Islet of Langerhans (tissue), 1 donor: ENCODE measurements around the gene BCL2.
"Not testable (repeated sequence)": the region's sequence is repeated elsewhere in the genome, so short reads cannot be mapped to it uniquely, and the experiment has no call there.

ENCODE experiments used
- FAIRE-seq: peaks from one replicate; lab custom pipeline; 2011; peaks lifted over from hg19 to GRCh38; lab: Jason Lieb, UNC

The BCL2 gene

DNA sequence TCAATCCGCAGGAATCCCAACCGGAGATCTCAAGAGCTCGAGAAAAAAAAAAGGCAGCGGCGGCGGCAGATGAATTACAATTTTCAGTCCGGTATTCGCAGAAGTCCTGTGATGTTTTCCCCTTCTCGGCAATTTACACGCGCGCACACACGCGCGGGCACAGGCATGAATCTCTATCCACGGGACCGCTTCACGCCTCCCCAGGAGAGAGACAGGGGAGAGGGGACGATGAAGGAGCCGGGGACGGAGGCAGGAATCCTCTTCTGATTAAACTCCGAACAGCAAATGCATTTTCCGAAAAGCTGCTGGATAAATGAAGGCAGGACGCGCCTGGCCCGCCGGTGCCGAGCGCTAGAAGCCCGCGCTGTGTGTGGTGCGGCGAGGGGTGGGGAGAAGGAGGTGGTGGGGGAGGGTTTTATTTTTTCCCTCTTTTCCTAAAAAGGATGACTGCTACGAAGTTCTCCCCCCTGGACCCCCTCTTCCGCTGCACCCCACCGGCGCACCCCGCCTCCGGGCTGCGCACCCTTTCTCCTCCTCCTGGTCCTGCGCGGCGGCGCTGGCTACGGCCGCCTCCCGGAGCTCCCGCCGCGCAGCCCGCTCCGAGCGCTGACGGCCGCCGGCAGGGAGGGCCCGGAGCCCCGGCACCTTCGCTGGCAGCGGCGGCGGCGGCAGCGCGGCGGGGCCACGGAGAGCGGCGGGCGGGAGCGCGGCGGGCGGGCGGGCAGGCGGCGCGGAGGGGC, at the start of gene BCL2:
TSS of gene BCL2 (minus strand) at position 387 of the 740 bp plus-strand sequence.
- FAIRE-seq = no peak

DNA sequence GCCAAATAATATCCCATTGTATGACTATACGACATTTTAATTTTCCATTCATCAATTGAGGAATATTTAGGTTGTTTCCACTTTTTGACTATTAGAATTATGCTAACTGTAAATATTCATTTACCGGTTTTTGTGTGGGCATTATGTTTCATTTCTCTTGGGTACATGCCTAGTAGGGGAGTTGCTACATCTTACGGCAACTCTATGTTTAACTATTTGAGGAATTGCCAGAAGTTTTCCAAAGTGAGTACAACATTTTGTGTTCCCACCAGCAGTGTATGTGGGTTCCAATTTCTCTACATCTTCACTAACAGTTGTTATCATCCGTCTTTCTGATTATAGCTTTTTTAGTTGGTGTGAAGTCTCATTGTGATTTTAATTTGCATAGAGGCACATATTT, 49.0 kb upstream of the BCL2 start:
- FAIRE-seq = no peak

DNA sequence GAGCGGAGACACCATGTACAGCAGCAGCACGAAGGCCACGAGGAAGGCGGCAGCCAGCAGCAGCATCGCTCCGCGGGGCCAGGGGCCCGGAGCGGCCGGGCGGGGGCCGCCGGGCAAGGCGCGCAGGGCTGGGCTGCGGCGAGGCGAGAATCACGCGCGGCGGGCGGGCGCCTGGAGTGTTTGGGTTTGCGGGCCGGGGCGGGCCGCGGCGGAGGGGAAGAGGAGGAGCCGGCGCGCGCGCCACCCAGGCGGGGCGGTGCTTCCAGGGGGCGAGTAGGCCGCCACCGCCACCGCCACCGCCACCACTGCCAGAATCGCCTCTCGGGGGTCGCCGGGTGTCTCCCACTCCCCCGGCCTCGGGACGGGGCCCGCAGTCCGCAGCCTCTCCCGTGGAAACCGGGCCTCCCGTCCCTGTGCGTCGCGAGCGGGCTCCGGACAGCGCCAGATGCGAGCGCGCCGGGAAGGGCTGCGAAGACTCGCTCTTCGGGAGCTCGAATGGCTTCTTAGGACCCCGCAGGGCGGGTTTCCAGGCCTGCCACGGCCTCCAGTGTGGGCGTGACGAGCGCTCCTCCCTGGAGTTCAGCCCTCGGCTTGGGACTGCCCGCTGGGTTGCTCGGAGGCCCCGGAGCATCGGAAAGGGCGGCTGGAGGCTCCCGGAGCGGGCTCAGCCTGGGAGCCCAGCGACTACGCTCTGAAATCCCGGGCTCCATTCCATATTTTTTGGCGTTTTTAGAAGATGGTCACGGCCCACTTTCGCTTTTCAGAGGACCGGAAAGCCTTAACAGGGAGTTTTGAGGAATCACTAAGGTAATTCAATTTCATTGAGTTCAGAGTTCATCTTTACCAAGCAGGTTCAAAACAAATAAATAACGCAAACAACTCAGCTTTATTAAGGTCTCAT, 47.7 kb upstream of the BCL2 start, which contains the start of gene KDSR:
TSS of gene KDSR (minus strand) at position 154 of the 901 bp plus-strand sequence. CDS start at position 66, 88 bp downstream.
- peak; percentile 89 for FAIRE-seq

DNA sequence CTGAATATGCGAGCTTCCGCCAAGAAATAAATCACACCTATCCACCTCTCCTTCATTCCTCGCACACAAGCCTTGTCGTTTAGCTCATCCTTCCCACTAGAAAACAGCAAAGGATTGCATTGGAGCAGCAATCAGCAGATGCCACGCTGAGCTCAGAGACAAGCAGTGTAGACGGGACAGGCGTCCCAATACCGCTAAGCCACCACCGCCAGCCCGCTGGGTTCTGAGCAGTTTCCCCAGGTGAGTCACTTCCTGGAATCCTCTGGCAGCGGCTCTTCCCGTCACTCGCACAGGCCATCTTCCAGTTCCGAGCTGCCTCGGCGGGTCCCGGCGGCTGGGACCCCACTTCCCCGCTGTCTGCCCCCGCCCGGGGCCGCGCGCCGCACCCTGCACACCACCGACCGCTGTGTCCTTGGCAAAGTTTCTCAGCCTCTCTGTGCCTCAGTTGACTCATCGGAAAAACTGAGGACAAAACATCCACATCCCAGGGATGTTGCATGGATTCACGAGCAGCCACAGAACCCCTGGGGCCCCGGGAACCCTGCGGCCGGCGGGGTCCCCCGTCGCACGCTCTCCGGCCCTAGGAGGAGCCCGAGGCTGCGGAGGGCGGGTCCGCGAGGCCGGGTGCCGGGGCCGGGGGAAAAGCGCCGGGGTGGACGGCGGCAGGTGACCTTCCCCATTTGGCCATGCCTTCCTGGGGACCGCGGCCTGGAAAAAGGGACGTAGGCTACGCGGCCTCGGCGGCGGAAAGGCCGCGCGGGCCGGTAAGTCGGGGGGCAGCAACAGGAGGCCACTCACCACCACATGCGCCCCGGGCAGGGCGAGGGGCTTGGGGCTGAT, 46.9 kb upstream of the BCL2 start:
- FAIRE-seq = no peak

DNA sequence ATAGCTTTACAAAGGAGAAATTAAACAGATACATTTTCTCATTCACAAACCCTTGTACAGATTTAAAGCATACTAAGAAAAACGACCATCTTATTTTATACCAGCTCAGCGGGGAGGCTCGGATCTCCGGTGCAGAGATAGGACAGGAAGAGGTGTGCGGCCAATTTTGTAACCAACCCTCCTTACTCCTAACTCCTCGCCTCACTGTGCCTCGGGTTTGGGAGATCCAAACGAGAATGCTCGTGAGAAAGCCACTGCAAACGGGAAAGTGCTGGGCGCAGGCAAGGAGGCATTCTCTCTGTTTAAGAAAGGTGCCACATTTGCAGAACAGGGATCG, 46.3 kb upstream of the BCL2 start:
- FAIRE-seq = no peak

DNA sequence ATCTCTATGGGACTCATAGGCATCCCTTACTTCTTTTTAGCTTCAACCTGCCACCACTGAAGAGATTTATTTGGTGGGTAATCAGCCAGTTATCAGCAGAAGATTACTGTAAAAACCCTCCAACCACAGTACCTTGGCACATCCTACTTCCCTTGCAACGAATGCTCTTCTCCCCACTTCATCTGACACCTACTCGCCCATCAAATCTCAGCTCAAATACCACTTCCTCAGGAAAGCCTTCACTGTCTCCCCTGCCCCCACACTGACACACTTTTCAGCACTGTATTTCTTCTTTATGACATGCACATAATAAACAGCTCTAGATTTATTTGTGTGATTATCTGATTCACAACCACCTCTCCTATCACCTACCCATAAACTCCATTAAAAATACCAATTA, 44.4 kb upstream of the BCL2 start:
- FAIRE-seq = no peak

DNA sequence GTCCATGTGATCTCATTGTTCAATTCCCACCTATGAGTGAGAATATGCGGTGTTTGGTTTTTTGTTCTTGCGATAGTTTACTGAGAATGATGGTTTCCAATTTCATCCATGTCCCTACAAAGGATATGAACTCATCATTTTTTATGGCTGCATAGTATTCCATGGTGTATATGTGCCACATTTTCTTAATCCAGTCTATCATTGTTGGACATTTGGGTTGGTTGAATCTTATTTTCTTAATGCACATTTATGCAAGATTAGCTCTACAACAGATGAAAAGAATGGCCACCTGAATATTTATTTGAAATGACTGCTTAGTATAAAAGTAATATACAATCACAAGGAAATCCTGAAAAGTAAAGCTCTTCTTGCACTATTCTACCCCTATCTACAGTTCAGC, 43.9 kb upstream of the BCL2 start:
- FAIRE-seq = not testable (repeated sequence)

DNA sequence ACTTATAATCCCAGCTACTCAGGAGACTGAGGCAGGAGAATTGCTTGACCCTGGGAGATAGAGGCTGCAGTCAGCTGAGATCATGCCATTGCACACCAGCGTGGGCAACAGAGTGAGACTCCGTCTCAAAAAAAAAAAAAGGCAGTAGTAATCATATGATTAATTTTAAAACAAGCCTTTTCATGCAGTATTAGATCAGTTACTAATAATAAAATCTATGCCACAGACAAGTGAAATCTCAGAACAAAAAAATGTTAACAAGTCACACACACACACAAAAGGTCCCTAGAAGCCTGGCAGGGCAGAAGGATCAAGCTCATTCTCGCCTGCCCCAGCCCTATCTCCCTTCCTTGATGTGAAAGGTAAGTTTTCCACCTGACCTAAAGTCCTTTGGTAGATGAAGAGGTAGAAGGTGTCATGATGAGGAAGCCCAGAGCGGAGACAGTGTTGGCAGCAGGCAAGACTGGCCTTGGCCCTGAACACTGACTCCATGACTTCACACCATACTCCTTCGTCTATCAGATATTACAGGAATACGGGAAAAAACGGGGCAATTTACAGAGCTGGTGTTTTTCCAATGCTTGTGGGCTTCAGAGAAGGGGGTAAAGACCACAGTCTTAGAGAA, 36.8 kb upstream of the BCL2 start:
- FAIRE-seq = no peak

DNA sequence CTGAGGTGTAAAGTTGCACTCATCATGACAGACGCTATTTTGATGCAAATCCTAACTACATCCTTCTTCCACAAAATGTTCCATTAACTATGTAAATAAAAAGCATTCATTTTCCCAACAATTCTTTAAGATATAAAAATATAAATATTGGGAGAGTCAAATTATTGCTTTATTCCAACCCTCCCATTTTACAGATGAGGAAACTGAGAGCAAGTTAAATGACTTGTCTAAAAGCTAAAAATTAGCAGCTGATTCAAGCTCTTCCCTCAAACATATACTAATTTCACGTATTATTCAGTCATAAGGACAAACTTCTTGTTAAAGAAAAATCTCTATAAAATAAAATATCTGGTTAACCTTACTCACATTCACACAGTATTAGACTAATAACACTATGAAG, 30.7 kb upstream of the BCL2 start:
- no peak for FAIRE-seq

DNA sequence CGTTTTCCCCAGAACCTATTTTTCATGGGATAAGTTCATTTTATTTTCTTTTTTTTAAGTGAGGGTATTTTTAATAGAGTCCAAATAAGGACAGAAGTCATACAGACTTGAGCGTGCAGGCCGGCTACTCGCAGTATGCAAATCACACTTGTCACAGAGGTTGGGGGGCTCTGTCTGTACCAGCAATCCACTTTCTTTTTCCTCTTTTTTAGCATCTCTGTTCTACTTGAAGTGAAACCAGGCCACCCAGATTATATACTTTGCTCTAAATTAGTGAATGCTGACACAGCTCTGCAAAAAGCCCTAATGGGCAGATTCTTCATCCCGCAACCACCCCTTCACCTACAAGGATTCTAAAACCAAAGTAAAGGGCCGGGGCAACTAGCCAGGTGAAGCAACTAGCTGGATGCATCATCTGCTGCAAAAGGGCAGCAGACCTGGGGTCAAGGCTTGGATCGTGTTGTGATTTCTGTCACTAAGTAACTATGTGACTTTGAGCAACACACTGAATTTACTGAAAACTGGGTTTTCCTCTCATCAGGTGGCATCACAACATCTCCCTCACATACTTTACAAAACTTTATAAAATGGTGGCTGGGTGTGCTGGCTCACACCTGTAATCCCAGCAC, 29.1 kb upstream of the BCL2 start:
- no peak for FAIRE-seq

DNA sequence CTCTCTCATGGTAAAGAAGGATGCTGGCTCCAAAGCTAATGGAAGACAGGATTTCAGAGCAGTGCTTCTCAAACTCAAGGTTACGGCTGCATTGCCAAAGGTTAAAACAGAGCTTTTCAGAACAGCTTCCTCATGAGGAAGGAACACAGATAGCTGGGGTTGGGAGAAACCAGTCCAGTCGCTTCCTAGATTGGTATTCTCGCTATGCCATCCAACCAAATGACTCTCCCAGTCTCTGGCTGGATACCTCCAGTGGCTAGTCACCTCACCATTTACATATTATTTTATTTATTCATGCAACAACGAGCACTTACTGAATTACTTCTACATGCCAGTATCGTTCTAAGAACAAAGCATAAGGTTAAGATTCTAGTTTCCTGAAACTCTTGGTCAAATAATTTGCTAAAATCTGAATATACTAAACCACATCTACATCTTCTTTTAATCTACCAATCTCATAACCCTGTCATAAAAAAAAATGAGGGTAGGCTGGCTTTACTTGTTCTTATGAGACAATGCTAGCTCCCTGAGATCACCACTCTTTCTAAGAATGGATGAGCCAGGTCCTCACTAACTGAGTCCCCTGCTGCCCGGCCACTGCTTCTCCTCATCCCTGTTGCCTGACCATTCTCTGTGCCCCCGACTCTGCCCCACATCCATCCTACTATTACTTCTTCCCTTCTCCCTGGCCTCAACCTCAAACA, 27.1 kb upstream of the BCL2 start:
- no peak for FAIRE-seq

DNA sequence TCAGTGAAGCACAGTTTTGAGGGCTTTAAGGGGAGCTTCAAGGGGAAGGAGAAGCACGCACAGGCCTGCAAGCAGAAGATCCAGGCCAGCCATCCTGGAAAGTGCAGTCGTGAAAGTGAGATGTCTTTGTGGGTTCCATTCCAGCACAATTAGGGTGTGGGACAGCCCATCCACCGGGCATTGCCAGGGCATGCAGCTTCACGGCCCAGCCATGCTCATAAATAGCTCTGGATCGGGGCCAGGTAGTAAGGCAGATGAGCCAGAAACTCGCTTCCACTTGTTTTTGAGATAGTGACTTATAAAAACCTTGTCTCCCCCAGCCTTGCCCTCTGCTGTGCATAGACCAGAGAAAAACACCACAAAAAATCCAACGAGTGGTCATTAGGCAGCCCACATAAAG, 26.5 kb upstream of the BCL2 start:
- no peak for FAIRE-seq

DNA sequence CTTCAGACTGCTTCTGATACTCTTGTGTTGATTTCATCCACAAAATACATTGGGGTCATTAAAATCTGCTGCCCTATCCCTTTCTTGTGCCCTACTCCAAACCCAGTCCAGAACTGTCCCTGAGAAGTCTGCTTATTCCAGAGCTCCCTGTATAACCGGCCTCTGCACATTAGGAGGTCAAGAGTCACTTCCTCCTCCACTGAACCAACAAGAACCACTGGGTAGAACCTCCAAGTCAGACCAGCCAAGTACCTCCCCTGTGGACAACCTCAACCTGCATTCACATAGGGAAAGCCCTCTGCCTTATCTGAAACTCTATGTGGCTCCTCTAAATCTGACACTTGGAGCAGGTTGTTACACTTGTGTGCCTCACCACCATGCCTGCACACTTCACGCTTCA, 25.3 kb upstream of the BCL2 start:
- FAIRE-seq = no peak

DNA sequence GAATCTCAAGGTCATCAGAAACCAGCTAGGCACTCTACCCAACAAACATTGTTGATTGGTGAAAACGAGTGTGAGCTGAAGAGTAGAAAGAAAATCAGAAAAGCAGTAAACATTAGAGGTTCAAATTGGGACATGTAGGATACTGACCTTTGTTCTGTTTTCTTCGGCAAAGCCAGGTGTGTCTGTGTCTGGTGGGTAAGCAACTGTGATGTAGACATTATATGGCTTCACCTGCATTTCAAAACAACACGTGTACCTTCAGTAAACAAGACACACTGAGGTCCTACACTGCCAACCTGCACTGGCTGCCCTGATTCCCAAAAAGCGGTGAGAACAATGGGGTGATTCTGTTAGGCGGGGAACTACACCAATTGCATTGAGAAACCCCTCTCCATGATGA, 24.7 kb upstream of the BCL2 start:
- no peak for FAIRE-seq

DNA sequence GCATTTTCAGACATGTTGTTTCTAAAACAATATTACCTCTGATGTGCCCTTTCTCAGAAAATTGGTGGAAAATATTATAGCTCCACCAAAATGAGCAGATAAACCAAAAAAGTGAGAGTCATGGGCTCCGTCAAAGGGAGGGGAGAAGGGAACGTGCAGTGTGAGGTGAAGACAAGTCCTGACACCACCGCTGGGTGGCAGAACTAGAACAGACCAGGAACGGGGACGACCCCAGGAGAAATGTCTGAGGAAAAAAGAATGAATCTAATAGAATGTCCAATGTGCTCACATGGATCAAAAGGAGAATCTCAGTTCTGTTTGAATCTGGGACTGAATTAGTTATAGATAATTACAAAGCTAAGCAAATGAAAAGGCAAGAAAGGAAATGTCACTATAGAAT, 22.6 kb upstream of the BCL2 start:
- no peak for FAIRE-seq

DNA sequence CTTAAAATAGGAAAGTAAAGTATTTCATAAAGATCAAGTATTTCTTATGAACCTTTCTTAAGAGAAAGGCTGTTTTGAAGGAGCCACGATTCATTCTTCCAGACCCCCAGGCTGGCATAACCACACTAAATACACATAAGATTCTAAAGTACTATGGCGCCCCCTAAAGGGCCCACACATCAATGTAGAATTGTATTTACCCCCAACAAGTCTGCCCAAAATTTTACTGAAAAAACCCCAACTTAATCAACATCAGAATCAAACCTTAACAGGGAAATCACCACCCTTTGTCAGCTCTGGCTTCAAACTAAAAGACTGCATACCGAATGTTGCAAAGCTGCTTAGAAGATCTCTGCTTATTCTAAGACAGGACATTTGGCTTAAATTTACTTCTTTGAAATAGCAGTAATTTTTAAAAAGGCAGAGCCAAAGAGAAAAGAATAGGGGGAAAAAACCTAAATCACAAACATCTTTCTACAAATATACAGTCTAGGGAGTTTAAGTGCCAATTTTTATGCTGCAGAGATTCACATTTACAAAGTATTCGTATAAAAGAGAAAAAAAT, 20.4 kb upstream of the BCL2 start:
- FAIRE-seq = no peak

DNA sequence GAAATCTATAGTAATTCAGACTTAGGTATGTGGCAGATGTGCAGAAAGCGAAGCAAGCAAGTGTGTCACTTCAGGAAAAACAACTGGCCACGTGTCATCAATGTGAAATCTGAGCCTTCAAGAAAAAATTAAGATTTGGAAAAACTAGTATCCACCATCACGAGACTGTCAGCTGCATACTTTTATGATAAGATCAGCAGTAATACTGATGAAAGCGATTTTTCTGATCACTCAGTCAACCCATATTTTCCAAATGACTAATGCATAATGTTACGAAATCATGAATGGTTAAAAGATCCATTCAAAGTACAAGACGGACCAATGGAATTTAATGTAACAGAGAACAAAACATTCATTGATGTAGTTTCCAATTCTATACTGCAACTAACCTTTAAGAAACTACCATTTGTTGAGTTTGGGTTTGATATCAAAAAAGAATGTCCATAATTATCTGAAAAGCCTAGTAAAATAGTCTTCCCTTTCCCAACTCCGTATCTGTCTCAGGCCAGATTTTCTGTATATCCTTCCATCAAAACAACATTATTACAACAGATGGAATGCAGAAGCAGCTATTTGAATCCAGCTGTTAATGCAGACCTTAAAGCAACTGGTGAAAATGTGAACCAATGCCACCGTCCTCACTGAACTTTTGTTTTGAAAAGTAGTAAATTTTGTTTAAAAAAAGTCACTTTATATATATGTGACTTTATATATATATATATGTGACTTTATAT, 17.0 kb upstream of the BCL2 start:
- FAIRE-seq = no peak

DNA sequence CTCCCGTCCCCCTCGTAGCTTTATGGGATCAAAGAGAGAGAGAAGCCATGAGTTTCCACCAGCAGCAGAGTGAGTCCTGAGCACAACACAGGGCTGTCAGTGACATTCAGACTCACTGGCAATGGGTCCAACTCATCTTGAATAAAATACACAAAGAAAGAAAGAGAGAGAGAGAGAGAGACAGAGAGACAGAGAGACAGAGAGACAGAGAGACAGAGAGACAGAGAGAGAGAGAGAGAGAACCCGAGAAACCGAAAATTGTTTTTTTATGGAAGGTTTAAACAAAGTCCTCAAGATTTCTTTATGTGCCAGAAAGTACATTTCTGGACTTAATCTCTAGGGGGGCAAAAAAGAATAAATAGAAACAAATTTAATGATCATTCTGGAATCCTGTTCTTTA, 11.5 kb upstream of the BCL2 start:
- FAIRE-seq = no peak

DNA sequence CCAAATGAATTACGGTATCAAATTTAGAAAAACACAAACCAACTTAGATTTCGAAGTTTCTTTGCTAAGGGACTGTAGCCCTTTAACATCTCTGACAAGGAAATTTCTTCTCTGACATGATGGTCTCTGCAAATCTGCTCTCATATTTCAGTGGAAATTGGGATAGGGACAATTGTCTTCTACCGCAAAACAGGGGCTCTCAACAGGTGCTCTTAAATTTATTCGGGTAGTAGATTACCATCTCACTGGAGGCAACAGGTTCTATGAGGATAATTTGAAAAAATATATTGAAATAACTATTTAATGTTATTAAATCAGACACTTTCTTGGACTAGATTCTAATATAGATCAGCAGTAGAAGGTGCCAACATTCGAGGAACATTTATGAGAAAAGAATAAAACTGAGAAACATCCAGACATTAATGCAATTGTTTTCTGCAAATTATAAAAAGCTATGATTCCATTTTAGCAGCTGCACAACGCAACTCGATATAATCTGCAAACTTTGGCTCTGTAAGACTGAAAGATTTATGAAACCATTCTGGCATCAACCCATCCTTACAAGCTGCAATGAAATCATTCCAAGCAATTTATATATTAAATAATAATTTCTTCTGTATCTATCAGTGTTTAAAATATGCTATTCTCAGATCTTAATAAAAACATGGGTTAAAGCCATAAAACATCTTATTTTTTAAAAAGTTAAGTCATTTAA, 10.0 kb upstream of the BCL2 start:
- no peak for FAIRE-seq
